ENCODE data around the gene EHBP1L1. TPM values are rescaled to one million over a fixed set of nuclear protein-coding genes. Genes with fewer than 3 reads are reported as not detected.

EHBP1L1 gene
- polyA plus RNA-seq, 2 of the 4 experiments (the other 2 are of a cell fraction): 11.6 to 43.8 TPM

GRCh38 chr11:65596520-65596919 is 20.7 kb downstream of the EHBP1L1 start:
- H3K27ac ChIP-seq: no peak overlapping the region
- H3K9me3 ChIP-seq: no peaks in the 10 kb centered on the region
- ChIA-PET POLR2A (interaction anchor here (1.0 kb wide), 1 partner anchor 19 kb away, joined by 3 read pairs; the partner anchor contains the start of gene PCNX3), CTCF (interaction anchor here (0.9 to 20.1 kb wide), 6 partner anchors 7 to 181 kb away, joined by 3 to 249 read pairs (median 88); partner anchors contain the start of genes EHBP1L1, FAM89B, KCNK7 and MAP3K11)
- DNase-seq (ENCODE audit: low read depth in 1 of 2, low spot score in 1 of 2) (no peak), ATAC-seq (no peak), FAIRE-seq (no peak)
- H3K4me2 ChIP-seq: no peak overlapping the region
- no peaks in the 10 kb centered on the region; the same call in 2 of the 3 replicates for H3K4me1 ChIP-seq
- WGBS (ENCODE audit: missing lambda C conversion rate): 90% methylated on average over 1 of the region's 6 CpGs
- no peak for TF ChIP-seq NR3C1 (IDR thresholded peaks at IDR 0.05)
- no peak for TF ChIP-seq PBX3 (IDR thresholded peaks at IDR 0.05)
- no peak for TF ChIP-seq RNF2 (IDR thresholded peaks at IDR 0.05; ENCODE audit: borderline replicate concordance, low read depth)
- no peak for TF ChIP-seq MAZ (IDR thresholded peaks at IDR 0.05; ENCODE audit: borderline replicate concordance, low read depth, low read length)
- no peak for TF ChIP-seq EHF (CRISPR knock-in tag; IDR thresholded peaks at IDR 0.05)
- no peak for TF ChIP-seq ZSCAN20 (CRISPR knock-in tag; IDR thresholded peaks at IDR 0.05)
- no peak for TF ChIP-seq HOXB5 (CRISPR knock-in tag; IDR thresholded peaks at IDR 0.05)
- TF ChIP-seq NPAS2 (CRISPR knock-in tag; IDR thresholded peaks at IDR 0.05; ENCODE audit: borderline replicate concordance): no peak
- TF ChIP-seq EHMT2 (IDR thresholded peaks at IDR 0.05; ENCODE audit: low read depth): no peak
- no peak for TF ChIP-seq HEYL (CRISPR knock-in tag; IDR thresholded peaks at IDR 0.05)
- H3K4me3 ChIP-seq: no peak overlapping the region

- no peak for FAIRE-seq
- DNase-seq (ENCODE audit: low read depth in 1 of 2, low spot score in 1 of 2): no peak
- H3K27ac ChIP-seq: no peak overlapping the region
- H3K4me3 ChIP-seq: no peak overlapping the region
- ChIA-PET CTCF (interaction anchor here (0.8 to 20.1 kb wide), 3 partner anchors 9 to 196 kb away, joined by 3 to 249 read pairs (median 3); partner anchors contain the start of gene KCNK7), POLR2A (no interaction called here)
- H3K9me3 ChIP-seq: no peaks in the 10 kb centered on the region
- no peaks in the 10 kb centered on the region; the same call in 2 of the 3 replicates for H3K4me1 ChIP-seq
- ATAC-seq: no peak
- no peak for TF ChIP-seq JUNB (IDR thresholded peaks at IDR 0.05)
- TF ChIP-seq MAX (IDR thresholded peaks at IDR 0.05): no peak
- no peak for TF ChIP-seq PBX3 (IDR thresholded peaks at IDR 0.05)
- no peak for TF ChIP-seq MAZ (IDR thresholded peaks at IDR 0.05; ENCODE audit: borderline replicate concordance, low read depth, low read length)
- TF ChIP-seq BCL3 (IDR thresholded peaks at IDR 0.05): no peak
- TF ChIP-seq GATA3 (IDR thresholded peaks at IDR 0.05; ENCODE audit: borderline replicate concordance): no peak
- TF ChIP-seq EHF (CRISPR knock-in tag; IDR thresholded peaks at IDR 0.05): no peak
- TF ChIP-seq RCOR1 (IDR thresholded peaks at IDR 0.05; ENCODE audit: low read depth, low read length): no peak
- no peak for TF ChIP-seq NPAS2 (CRISPR knock-in tag; IDR thresholded peaks at IDR 0.05; ENCODE audit: borderline replicate concordance)
- TF ChIP-seq NFE2L2 (conservative IDR thresholded peaks at IDR 0.05; ENCODE audit: low read length): no peak
- no peak for TF ChIP-seq POLR2A (IDR thresholded peaks at IDR 0.05; ENCODE audit: low read length)
- TF ChIP-seq FOSL2 (IDR thresholded peaks at IDR 0.05): no peak
- no peak for TF ChIP-seq FOSL2 (CRISPR knock-in tag; IDR thresholded peaks at IDR 0.05)
- no peak for TF ChIP-seq CBX8 (IDR thresholded peaks at IDR 0.05)
- no peak for TF ChIP-seq RFX5 (IDR thresholded peaks at IDR 0.05)
- no peak for TF ChIP-seq HMGXB4 (CRISPR knock-in tag; IDR thresholded peaks at IDR 0.05; ENCODE audit: borderline replicate concordance)
- WGBS (ENCODE audit: missing lambda C conversion rate): 93% methylated on average over 13 of the region's 16 CpGs
- no peak overlapping the region for H3K4me2 ChIP-seq
Observed at GRCh38 chr11:65598258-65598699, 22.4 kb downstream of the EHBP1L1 start.

Measured in A549 (cell line).